Colon (tissue), 2 donors: ENCODE results near the gene NUP210.

Experiments
- FAIRE-seq: peaks from 2 replicates; lab custom pipeline; 2012; peaks lifted over from hg19 to GRCh38; lab: Jason Lieb, UNC
- donor health status: control.
- donor health status: control.

NUP210 gene

GRCh38 chr3:13319564-13320220, 100.4 kb downstream of the NUP210 start:
- no peak for FAIRE-seq

GRCh38 chr3:13318626-13319470, 101.3 kb downstream of the NUP210 start:
- FAIRE-seq = no peak

GRCh38 chr3:13317596-13318320, 102.4 kb downstream of the NUP210 start:
- no peak for FAIRE-seq

- no peak for FAIRE-seq
These were observed 103.5 kb downstream of the NUP210 start for GRCh38 chr3:13316603-13317002.

GRCh38 chr3:13314877-13315276, 105.2 kb downstream of the NUP210 start:
- FAIRE-seq = no peak

- FAIRE-seq = no peak
These were observed 106.3 kb downstream of the NUP210 start for GRCh38 chr3:13313813-13314212.

GRCh38 chr3:13309004-13309403, 111.1 kb downstream of the NUP210 start:
- no peak for FAIRE-seq

- FAIRE-seq = no peak
These were observed 111.7 kb downstream of the NUP210 start for GRCh38 chr3:13308380-13308801.

GRCh38 chr3:13307041-13307440, 113.1 kb downstream of the NUP210 start:
- FAIRE-seq = no peak

GRCh38 chr3:13305623-13306022, 114.5 kb downstream of the NUP210 start:
- FAIRE-seq = no peak

GRCh38 chr3:13303410-13303809, 116.7 kb downstream of the NUP210 start:
- no peak for FAIRE-seq

GRCh38 chr3:13301286-13301987, 118.7 kb downstream of the NUP210 start:
- FAIRE-seq = no peak

GRCh38 chr3:13300546-13301285, 119.4 kb downstream of the NUP210 start:
- FAIRE-seq = no peak

GRCh38 chr3:13299531-13300155, 120.5 kb downstream of the NUP210 start:
- no peak for FAIRE-seq

GRCh38 chr3:13296662-13297061, 123.5 kb downstream of the NUP210 start:
- FAIRE-seq = no peak

- no peak for FAIRE-seq
These were observed 125.4 kb downstream of the NUP210 start for GRCh38 chr3:13294442-13295351.

GRCh38 chr3:13292375-13292774, 127.7 kb downstream of the NUP210 start:
- FAIRE-seq = no peak

GRCh38 chr3:13290941-13291340, 129.2 kb downstream of the NUP210 start:
- FAIRE-seq = no peak

GRCh38 chr3:13289771-13290285, 130.3 kb downstream of the NUP210 start:
- FAIRE-seq = no peak
